HG02642 (cell line): ENCODE measurements around the gene TRAPPC6A.
A peak's percentile ranks its signal among the peaks of the same experiment; 100 is the strongest.

Source experiments
- ATAC-seq: cut with Tn5 transposase; IDR thresholded peaks from one replicate; pipeline ENCODE4 v1.9.1; 2021; ENCODE audit warnings: mild to moderate bottlenecking; ENCODE audit not compliant: unreplicated experiment, poor library complexity

The TRAPPC6A gene

GRCh38 chr19:45135176-45135885, 42.7 kb downstream of the TRAPPC6A start:
- ATAC-seq, result no peak

GRCh38 chr19:45133661-45134060, 44.4 kb downstream of the TRAPPC6A start:
- no peak for ATAC-seq

- ATAC-seq, result no peak
Observed at GRCh38 chr19:45130888-45131615, 47.0 kb downstream of the TRAPPC6A start.

- no peak for ATAC-seq
Observed at GRCh38 chr19:45130236-45130635, 47.8 kb downstream of the TRAPPC6A start.

GRCh38 chr19:45128806-45129205, 49.2 kb downstream of the TRAPPC6A start:
- no peak for ATAC-seq

- ATAC-seq, result no peak
Observed at GRCh38 chr19:45128146-45128545, 49.9 kb downstream of the TRAPPC6A start.

- ATAC-seq, result no peak
Observed at GRCh38 chr19:45126654-45127053, 51.4 kb downstream of the TRAPPC6A start.

- peak; percentile 49 for ATAC-seq
Observed at GRCh38 chr19:45125975-45126493, 52.0 kb downstream of the TRAPPC6A start.

- ATAC-seq, result no peak
Observed at GRCh38 chr19:45125360-45125759, 52.7 kb downstream of the TRAPPC6A start.

GRCh38 chr19:45124021-45124420, 54.0 kb downstream of the TRAPPC6A start:
- ATAC-seq, result no peak

GRCh38 chr19:45123440-45123850, 54.6 kb downstream of the TRAPPC6A start:
- no peak for ATAC-seq

- no peak for ATAC-seq
Observed at GRCh38 chr19:45122832-45123231, 55.2 kb downstream of the TRAPPC6A start.

- ATAC-seq, result no peak
Observed at GRCh38 chr19:45121827-45122345, 56.2 kb downstream of the TRAPPC6A start.

GRCh38 chr19:45119582-45119981, 58.5 kb downstream of the TRAPPC6A start:
- ATAC-seq, result no peak

- peak; percentile 43 for ATAC-seq
Observed at GRCh38 chr19:45118591-45119355, 59.3 kb downstream of the TRAPPC6A start.

GRCh38 chr19:45118106-45118505, 59.9 kb downstream of the TRAPPC6A start:
- peak; percentile 13 for ATAC-seq

- ATAC-seq, result no peak
Observed at GRCh38 chr19:45117671-45118070, 60.4 kb downstream of the TRAPPC6A start.

- ATAC-seq, result peak; percentile 43
Observed at GRCh38 chr19:45117167-45117594, 60.9 kb downstream of the TRAPPC6A start.

GRCh38 chr19:45115809-45116615, 62.0 kb downstream of the TRAPPC6A start:
- ATAC-seq, result no peak

- ATAC-seq, result no peak
Observed at GRCh38 chr19:45114116-45114515, 63.9 kb downstream of the TRAPPC6A start.
